22Rv1 (cell line): Measurements from ENCODE around the gene DSCAML1.

ENCODE experiments used
- ZFX ChIP-seq: fragments of 450-650 bp; IDR thresholded peaks from 2 replicates; pipeline ENCODE4 v1.6.1; 2017; ENCODE audit warnings: antibody characterized with exemption, borderline replicate concordance
- TF ChIP-seq, protein P1 (sequence below): fragments of 450-650 bp; IDR thresholded peaks from 2 replicates; pipeline ENCODE4 v1.5.1; 2017; ENCODE audit warnings: mild to moderate bottlenecking

DNA sequence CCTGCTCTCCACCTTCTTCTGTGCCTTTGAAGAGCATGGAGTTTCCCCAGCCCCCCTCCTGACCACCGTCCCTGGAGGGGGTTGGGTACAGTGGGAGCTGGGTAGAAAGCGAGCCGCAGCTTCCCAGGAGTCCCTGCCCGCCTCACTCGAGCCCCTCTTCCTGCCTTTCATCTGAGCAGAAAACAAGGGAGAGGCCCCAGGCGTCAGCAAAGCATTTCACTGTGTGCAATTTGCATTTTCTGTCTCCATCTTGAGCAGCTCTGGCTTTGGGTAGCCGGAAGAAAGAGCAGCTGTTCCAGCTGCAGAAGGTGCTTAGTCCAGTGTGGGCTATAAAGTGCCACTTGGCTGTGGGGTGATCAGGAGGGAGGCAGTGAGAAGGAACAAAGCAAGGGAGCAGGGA lies 239.7 kb downstream of the DSCAML1 start:
- TF ChIP-seq, protein P1, sequence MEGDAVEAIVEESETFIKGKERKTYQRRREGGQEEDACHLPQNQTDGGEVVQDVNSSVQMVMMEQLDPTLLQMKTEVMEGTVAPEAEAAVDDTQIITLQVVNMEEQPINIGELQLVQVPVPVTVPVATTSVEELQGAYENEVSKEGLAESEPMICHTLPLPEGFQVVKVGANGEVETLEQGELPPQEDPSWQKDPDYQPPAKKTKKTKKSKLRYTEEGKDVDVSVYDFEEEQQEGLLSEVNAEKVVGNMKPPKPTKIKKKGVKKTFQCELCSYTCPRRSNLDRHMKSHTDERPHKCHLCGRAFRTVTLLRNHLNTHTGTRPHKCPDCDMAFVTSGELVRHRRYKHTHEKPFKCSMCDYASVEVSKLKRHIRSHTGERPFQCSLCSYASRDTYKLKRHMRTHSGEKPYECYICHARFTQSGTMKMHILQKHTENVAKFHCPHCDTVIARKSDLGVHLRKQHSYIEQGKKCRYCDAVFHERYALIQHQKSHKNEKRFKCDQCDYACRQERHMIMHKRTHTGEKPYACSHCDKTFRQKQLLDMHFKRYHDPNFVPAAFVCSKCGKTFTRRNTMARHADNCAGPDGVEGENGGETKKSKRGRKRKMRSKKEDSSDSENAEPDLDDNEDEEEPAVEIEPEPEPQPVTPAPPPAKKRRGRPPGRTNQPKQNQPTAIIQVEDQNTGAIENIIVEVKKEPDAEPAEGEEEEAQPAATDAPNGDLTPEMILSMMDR, result no peak
- no peak for TF ChIP-seq ZFX
